Mammary epithelial cell (primary cell): ENCODE data around the gene LTBP3.

Experiments
- EZH2 ChIP-seq: IDR thresholded peaks from 2 replicates; pipeline ENCODE4 v1.6.1; 2012; ENCODE audit warnings: low read length, inconsistent platforms, borderline replicate concordance
- TF ChIP-seq, protein P1 (sequence below), 2 donors: IDR thresholded peaks in 1 of 2; conservative IDR thresholded peaks in 1 of 2; 2 replicates each; pipeline ENCODE4 v1.5.1; 2011 to 2012; ENCODE audit warnings: inconsistent platforms in 2 of 2, low read length in 2 of 2, mild to moderate bottlenecking in 2 of 2, control low read depth in 1 of 2, low read depth in 1 of 2; ENCODE audit not compliant: insufficient read depth in 1 of 2; ENCODE audit errors: extremely low read depth in 1 of 2

DNA sequence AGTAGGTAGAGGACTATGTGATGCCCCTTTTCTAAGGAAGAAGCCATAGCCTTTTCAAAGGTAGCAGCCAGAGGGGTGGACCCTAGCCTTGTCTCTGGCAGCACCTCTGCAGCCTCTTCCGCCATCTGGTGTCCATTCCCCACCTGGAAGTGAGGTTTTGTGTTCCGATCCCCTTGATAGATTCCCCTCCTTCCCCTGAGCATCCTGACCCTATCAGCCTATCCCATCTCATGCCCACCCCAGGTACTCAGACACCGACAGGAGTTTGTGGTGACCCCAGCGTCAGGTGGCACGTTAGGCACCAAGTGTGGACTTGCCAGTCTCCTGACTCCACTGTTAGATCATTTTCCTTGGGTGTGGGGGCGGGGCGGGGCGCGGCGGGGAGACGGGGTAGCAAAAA lies 13.8 kb upstream of the LTBP3 start:
- no peak for TF ChIP-seq EZH2
- TF ChIP-seq, protein P1, sequence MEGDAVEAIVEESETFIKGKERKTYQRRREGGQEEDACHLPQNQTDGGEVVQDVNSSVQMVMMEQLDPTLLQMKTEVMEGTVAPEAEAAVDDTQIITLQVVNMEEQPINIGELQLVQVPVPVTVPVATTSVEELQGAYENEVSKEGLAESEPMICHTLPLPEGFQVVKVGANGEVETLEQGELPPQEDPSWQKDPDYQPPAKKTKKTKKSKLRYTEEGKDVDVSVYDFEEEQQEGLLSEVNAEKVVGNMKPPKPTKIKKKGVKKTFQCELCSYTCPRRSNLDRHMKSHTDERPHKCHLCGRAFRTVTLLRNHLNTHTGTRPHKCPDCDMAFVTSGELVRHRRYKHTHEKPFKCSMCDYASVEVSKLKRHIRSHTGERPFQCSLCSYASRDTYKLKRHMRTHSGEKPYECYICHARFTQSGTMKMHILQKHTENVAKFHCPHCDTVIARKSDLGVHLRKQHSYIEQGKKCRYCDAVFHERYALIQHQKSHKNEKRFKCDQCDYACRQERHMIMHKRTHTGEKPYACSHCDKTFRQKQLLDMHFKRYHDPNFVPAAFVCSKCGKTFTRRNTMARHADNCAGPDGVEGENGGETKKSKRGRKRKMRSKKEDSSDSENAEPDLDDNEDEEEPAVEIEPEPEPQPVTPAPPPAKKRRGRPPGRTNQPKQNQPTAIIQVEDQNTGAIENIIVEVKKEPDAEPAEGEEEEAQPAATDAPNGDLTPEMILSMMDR (conservative IDR thresholded peaks at IDR 0.05 in 1 of 2, IDR thresholded peaks at IDR 0.05 in 1 of 2; ENCODE audit: extremely low read depth in 1 of 2, insufficient read depth in 1 of 2, low read depth in 1 of 2, low read length in 2 of 2): peak; percentile 46 to 68
